ENCODE data around the gene SLC23A2.
A peak's percentile ranks its signal among the peaks of the same experiment; 100 is the strongest.
"Not testable (repeated sequence)": the region's sequence is repeated elsewhere in the genome, so short reads cannot be mapped to it uniquely, and the experiment has no call there.

SLC23A2 gene

GRCh38 chr20:4937407-4938319 is 63.6 kb downstream of the SLC23A2 start:
- DNase-seq, result no peak

GRCh38 chr20:4936851-4937406 is 64.4 kb downstream of the SLC23A2 start:
- no peak for DNase-seq

GRCh38 chr20:4936392-4936850 is 64.9 kb downstream of the SLC23A2 start:
- no peak for DNase-seq

DNA sequence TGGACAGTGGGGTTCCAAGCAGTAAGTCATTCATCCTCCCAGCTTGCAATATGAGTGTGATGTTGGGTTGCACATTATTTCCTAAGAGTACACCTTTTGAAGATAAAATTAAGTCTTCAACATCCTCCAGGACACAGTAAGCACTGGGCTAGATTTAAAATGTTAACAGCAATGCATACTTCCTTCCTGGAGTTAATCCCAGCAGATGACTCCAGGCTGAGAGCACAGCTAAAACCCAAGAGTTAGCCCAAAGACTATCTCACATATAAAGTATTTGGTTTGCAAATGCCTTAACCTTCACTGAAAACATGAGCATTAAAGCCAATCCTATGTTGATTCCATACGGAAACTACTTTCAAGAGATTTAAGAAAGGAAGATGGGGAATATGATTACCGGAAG is 69.2 kb downstream of the SLC23A2 start:
- DNase-seq, result no peak

- no peak for DNase-seq
Measured at GRCh38 chr20:4929686-4930397, 71.5 kb downstream of the SLC23A2 start.

- no peak for DNase-seq
Measured at GRCh38 chr20:4926531-4927156, 74.7 kb downstream of the SLC23A2 start.

DNA sequence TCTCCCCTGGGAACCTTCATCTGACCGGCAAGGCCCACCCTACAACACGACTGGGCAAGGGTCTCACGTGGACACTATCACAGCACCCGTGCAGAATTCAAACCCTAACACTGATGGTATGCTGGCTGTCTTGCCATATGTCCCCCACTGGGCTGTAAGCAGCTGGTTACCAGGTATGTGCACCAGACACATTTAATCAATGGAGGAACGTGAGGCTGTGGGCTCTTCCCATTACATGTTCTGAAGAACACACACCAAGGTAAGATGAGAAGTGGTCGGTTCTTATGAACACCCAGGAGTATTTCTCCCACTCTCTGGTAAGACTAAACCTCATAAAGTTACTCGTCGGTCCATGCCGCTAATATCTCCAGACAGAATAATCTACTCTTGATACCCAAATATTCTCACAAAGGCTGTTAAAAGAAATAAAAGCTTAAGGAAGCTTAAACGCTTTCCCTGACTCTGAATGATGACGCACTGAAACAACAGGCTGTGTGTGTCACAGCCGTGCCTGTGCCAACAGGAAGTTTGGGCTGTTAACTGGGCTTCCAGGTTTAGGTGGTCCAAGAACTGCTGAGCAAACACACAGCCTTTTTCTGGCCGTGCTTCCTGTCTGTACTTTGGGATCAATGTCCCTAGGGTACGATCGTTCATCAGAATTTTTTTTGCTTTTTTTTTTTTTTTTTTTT is 75.3 kb downstream of the SLC23A2 start:
- peak in 5 of 58 donors; percentile 5 to 19 (median 18) for DNase-seq

DNA sequence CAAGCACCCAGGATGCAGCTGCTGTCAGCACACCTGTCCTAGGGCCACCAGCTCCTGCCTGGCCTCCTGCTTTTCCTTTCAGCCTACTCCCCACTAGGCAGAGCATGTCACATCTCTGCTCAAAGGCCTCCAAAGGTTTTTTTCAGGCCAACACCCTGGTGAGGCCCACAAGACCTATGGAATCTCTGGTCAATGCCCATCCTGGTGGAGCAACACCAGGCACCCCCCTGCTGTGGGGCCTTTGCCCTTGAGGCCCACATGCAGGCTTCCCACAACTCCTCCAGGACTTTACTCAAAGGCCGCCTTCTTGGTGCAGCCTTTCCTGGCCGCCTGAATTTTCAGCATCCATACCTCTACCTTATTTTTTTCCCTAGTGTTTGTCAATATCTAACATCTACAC is 76.9 kb downstream of the SLC23A2 start:
- DNase-seq, result no peak

- DNase-seq, result no peak
Measured at GRCh38 chr20:4924032-4924431, 77.3 kb downstream of the SLC23A2 start.

DNA sequence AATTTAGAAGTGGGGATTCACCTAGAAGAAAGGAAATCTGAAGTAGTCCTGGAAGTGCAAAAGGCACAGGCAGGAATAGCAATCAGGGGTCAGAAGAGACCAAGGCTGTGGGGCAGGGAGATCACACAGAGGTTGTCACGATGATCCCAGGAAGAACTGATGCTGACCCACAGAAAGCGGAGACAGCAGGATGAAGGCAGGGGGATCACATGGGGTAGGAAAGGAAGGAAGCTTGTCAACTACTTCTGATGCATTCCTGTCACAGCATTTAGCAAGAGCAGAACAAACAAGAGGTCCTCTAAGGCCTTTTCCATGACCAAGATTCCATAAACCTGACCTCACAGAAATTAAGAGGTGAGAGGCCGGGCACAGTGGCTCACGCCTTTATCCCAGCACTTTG is 79.1 kb downstream of the SLC23A2 start:
- DNase-seq, result no peak

- DNase-seq, result not testable (repeated sequence)
Measured at GRCh38 chr20:4921271-4921670, 80.0 kb downstream of the SLC23A2 start.

DNA sequence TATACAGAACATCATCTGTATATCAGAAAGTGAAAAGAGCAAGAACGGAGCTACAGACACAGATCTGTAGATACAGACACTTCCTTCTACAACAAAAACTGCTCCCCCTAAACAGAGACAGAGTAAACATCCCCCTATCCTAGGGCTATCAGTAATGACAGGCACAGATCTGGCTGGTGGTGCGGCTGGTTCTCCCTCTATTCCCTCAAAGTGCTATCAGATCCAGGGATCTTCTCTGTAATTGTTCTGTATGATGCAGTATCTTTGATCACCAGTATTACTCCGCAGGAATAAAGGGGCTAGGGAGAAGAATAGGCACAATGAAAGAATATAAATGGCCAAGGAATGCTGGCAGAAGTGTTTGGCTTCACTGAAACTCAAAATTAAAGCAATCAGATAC is 80.7 kb downstream of the SLC23A2 start:
- no peak for DNase-seq

DNA sequence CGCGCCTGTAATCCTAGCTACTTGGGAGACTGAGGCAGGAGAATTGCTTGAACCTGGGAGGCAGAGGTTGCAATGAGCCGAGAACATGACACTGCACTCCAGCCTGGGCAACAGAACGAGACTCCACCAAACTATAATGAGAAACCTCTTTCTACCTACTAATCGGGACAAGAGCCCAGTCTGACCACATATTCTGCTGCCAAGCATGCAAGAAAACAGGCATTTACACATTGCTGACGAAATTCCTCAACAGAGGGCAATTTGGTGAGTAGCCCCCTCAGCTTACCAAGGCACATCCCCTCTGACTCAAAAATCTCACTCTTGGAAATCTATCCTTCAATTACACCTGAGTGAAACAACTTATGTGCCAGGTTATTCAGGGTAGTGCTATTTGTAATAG is 81.2 kb downstream of the SLC23A2 start:
- no peak for DNase-seq

GRCh38 chr20:4919047-4919704 is 82.1 kb downstream of the SLC23A2 start:
- no peak for DNase-seq

DNA sequence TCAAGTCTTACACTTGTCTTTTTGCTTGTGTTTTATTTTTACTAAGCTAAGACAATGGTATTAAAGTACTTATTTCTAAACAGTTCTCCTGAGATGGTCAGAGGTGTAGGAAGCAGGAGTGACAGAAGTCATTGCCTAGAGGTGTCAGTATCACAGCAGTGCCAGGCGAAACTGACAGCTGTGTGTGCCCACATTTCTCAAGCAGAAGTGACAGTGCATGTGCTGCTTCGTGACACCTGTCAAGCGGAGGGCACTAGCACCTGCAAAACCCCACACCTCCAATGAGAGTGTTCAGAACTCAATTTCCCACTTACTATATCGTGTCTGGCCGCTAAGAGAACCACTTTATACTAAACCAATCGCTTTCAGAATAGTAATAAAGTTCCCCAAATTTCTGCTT is 82.8 kb downstream of the SLC23A2 start:
- DNase-seq, result no peak

DNA sequence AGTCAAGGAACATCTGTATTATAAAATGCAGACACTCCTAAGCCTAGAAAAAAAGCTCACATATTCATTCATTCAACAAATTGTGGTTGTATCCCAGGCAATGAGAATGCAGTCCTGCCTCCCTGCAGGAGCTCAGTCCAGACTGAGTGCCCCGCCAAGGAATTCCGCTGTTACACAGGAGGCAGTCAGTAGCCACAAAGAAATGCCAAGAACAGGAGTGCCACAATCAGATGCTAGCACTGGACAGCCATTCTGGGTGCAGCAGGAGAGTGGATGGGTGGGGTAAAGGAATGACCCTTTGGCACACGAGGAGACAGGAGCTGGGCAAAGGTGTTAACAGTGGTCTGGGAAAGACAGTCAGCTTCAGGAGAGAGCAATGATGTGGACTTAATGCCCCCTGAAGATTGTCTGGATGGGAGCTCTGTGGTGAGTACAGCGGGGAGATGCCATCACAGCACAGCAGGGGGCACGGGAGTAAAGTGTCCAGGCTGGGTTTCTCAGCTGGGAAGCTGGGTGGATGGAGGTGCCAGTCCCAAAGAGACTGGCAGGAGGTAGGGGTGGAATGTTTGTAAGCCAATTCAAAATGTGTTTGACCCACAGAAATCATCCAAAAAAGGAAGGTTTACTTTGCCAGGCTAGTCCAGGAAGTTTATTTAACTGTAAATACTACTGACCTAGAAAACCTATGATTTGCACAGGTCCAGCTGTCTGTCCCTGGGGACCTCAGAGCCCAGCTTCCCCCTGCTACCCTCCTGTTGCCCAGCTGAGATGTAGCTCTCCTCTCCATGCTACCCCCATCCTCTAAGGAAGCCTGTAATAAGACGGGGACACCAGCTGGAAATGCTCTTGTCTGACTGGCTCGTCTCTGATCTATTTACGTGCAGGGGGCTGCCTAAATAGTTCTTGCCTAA is 84.1 kb downstream of the SLC23A2 start:
- DNase-seq, result peak in 1 of 58 donors; percentile 39

DNA sequence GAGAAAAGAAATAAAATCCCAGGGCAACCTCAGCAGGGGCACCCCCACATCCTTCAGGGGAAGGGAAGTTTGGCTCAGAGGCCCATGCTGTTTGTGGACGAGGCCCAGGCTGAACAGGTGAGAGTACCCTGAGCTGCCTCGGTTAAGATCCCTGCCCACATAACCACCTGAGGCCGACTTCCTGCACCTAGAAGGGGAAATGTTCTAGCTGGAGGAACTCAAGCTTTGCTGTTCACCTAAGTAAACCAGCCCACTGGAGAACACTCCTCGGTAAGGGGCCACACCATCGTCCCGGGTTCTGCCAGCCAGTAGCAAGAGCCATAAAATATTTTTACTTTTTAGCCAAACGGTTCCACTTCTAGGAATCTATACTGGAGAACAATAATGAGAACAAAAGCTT is 88.2 kb downstream of the SLC23A2 start:
- no peak for DNase-seq

GRCh38 chr20:4912380-4913142 is 88.7 kb downstream of the SLC23A2 start:
- DNase-seq, result no peak

DNA sequence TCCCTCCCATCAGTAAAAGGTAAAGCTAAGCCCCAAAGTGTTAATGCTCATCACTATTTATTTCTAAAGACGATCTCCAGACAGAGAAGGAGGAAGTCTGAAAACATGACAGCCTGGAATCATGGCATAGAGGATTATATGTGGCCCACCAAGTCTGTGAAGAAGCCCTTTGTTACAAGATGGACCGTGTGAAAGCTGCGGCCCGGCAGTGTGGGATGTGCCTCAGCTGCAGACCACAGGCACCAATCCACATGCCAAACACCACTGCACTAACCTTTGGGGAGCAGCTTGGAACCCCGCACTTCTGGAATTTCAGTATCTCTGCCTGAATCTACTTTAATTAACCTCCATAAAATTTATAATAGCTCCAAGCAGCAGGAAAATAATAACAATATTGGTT is 90.4 kb downstream of the SLC23A2 start:
- DNase-seq, result no peak
